NCI-H2196 treated with DMSO at 0.1 percent for 48 hours (cell line): ENCODE results near the gene AKAP6.

Experiments used
- DNase-seq: peaks from one replicate; lab custom pipeline; 2025; ENCODE audit not compliant: unreplicated experiment; lab: John Stamatoyannopoulos, UW

Gene AKAP6

DNA sequence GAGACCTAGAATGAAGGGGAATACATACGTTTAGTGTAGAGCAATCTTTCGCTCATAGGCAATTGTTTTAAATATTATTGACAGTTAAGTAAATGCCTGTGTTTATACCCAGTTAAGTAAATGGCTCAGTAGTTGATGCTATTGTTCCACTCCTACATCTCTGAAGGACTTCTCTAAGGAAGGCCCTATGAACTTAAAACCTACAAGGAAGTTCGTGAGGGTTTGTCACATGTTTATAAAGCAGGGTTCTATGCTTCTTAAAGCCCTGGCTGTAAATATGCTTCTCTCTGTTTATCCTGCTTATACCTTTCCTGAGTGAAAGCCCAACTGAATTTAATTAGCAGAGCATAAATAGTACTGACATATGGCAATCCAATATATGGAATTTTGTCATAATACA lies 327.5 kb downstream of the AKAP6 start:
- no peak for DNase-seq

DNA sequence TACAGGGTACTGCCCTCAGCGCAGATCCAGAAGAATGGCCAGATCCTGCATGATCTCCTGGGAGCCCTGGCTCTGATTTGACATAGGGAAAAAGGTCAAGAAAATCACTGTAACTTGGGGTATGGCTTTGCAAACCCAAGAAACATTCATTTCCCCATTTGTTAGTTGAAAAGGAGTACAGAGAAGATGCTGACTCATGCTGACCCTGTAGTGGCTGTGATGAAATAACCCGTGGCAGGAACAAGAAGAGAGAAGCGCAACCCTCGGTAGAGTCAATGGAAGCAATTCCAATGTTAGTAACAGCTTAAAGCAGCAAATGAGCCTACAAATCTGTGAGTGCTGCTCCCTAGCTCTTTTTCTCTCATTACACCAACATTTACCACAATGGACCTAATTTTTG lies 328.0 kb downstream of the AKAP6 start:
- DNase-seq: no peak

DNA sequence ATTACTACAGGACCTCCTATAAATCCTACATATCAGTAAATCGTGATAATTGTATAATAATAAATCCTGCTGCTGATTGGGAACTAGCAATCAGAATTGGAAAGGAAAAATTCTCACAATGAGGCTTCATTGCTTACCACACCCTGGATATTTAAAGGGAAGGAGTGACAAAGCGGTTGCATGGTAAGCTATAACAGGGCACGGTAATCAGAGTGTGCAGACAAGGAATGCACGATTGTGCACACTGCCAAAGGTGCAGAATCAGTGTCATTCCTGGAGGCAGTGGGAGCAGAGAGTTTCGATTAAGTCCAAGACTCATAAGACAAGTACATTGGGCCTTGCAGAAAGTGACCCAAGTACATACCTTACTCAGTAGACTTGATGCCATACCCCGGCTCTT lies 332.1 kb downstream of the AKAP6 start:
- no peak for DNase-seq

DNA sequence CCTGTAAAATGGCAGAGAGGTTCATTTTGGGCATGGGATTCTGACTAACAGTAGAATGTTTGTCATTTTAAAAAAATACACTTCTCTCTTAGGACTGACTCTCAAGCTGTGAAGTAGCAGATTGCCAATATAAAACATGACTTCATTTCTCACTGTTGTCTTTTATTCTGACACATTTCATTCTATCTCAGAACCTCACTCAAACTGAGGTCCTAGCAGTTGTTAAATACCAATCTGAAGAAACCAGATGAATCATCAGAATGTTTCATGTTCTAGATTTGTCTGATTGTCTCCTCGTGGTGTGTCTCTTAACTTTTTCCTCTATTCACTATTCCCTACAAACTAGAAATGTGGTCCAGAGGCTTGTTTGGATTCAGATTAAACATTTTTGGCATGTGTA lies 333.1 kb downstream of the AKAP6 start:
- no peak for DNase-seq

DNA sequence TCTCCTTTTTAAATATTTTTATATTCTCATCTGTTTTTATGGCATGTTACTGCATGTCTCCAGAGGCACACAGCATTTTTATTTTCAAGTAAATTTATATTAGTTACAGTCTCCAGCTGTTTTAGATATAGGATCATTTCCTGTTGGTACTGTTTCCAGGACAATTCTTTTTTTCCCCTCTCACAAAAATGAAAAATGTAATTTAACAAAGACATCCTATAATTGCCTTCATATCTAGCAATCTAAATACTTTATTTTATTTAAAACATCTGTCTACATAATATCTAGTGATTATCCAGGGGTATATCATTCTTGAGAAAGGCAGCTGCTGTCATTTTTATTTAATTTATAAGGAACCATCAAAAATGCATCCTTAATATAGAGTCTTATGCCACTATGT lies 337.2 kb downstream of the AKAP6 start:
- DNase-seq: no peak

DNA sequence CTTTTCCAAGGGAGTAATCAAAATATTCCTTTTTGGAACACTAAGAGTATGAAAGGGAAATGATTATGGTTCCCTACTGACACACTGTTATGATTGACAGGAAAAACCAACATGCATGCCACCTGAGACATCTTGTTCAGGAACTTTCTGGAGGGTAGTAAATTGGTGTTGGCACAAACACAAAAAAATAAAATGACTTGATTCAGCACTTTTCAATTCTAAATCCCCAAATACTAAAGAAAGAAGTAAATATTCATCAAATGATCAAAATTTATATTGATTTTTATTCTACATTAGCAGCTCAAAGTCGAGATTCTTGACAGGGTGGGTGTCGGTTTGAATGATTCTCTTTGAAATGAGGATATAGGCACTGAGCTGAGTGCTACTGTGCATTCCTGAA lies 338.2 kb downstream of the AKAP6 start:
- no peak for DNase-seq

DNA sequence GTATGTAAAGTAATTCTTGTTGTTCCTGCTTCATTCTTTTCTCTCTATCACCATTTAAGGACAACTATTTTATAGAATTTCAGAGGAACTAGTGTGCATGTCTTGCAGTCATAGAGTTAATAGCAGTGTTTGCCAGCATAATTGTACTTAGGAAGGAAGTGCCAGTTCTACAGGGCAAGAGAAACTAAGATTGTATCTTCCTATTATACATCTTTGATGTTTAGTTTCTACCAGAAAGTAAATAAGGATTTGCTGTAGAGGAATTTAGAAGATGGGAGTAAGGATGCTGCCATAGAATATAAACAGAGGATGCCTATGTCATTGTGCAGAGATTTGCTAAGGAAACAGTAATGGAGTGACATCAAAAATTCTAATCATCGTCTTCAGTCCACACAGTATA lies 338.7 kb downstream of the AKAP6 start:
- DNase-seq: no peak

DNA sequence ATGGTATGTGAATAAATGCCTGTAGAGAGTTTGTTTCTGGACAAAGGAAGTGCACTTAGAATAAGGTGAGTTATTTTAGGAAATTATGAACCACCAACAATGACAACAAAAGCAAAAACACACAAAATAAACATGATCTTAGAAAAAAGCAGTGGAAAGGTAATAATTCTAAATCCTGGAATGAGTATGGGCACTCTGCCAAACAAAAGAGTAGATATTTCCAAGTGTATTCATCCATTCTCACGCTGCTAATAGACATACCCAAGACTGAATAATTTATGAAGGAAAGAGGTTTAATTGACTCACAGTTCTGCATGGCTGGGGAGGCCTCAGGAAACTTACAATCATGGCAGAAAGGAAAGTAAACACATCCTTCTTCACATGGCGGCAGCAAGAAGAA lies 340.3 kb downstream of the AKAP6 start:
- no peak for DNase-seq

DNA sequence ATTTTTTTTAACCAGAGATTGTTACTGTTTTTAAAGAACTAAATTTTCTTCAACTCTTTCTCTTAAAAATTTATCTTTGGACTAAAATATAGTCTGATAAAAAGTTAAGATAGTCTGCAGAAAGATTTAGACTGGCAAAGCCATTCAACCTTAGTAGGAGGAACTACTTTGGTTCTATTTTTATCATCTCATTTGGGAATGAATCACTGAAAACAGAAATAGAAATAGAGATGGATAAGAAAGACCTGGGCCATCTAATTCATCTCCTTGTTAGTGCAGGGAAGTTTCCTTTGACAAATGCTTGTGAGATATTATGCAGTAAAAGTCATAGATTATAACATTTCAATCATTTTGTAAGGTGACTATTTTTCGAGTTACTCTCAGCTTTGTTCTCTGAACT lies 346.3 kb downstream of the AKAP6 start:
- no peak for DNase-seq

DNA sequence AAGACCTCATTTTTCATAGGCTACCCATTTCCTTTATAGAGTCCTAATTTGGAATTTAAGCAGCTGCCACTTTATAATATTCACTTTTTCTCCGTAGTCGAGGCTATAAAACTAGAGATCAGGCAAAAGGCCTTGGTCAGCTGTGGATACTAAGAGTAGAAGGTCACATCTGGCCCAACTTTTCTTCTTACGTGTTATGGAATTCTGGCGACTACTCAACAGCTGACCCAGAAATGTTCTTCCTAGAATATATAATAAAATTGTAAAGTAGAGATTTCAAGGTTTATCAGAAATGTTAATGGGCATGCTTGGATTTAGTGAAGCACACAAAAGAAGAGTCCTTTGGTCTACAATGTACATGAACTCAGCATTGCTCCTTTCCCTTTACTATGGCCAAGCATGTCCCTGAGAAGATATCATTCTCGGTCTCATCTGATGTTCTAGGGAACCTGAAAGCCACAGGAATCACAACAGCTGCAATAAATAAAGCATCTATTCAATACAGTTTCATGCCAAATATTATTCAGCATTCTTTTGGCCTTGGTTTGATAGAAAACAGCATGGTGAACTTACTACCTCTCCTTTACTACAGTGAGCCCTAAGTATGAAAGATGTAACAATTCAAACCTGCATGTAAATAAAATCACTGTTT lies 348.2 kb downstream of the AKAP6 start:
- DNase-seq: no peak

DNA sequence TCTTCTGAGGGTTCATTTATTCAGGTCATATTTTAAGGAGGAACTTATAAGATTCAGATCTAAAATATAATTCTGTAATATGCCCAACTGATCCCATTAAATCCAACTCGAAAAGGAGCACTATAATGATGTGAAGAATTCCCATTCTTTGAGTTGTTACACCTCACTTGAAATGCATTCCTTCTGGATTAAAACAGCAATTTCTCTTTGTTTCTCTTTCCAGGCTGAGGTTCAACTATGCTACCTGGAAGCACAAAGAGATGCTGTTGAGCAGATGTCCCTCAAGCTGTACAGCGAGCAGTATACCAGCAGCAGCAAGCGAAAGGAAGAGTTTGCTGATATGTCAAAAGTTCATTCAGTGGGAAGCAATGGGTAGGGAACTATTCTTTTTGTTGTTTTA lies 349.0 kb downstream of the AKAP6 start:
- DNase-seq: no peak

DNA sequence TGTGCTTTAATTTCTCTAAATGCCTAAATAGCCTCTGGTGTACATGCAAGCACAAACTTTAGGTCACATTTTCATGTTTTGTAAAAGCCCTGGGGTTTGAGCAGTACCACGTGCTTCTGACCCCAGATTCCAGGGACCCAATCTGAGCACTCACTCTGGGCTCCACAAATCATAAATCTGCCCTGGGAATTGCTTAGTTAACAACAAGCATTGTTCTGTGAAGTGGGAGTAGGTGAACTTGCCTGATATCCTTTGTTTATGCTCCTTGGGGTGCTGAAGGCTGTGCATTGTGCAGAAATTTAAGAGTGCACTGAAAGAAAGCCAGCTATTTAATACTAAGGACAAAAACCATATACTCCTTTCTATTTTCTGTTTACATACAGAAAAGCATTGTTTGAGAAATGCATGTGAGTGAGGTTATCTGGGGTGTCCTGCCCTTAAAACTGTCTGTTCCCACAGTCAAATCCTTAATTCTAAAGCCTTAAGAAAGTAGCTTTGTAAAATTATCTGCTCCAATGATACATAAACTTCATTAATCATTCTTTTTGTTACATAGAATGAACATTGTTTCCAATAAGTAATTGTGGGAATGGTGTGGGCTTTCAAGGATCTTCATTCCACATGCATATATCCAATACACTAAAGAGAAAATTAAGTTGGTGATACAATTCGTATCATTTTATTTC lies 351.0 kb downstream of the AKAP6 start:
- DNase-seq: no peak

DNA sequence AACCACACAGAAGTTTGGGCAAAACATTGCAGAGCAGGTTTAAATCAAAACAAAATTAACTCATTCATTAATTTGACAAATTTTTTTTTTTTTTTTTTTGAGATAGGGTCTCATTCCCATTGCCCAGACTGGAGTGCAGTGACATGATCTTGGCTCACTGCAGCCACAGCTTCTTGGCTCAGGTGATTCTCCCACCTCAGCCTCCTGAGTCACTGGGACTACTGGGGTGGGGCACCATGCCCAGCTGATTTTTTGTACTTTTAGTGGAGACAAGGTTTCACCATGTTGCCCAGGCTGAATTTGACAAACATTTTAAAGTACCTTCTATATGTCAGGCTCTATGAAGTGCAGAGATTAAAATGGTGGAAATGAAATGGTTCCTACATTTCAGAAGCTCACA lies 352.5 kb downstream of the AKAP6 start:
- DNase-seq: no peak

DNA sequence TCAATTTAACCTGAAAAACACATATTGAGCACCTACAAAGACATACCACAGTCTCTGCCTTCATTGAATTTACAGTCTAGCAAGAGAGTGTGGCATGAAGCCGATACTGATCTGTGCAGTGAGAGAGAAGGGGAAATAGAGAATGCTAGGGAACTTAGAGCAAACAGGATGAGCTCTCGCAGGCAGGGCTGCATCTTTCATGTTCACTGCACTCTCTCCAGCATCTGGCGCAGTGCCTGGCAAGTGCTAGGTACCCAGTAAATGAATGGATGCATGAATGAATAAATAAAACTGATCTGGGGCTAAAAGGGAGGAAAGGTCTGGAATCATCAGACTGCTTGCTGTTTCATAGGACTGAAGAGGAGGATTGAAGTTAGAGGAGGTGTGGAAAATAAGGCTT lies 353.1 kb downstream of the AKAP6 start:
- DNase-seq: no peak

DNA sequence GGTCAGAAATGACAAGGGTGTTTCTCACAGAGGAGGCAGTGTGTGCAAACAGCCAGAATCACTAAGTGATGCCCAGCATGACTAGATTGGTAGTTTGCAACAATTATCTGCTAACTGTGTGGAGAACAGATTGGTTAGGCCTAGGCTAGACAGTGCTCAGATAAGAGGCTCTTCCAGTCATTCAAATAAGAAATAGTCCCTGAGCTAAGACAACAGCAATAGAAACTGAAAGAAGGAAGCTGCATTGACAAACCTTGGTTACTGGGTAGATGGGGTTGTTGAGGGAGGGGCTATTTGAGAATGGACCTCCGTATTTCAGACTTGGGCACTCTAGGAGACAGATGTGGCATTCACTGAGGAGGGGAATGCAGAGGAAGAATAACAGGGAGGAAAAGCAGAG lies 354.6 kb downstream of the AKAP6 start:
- no peak for DNase-seq

DNA sequence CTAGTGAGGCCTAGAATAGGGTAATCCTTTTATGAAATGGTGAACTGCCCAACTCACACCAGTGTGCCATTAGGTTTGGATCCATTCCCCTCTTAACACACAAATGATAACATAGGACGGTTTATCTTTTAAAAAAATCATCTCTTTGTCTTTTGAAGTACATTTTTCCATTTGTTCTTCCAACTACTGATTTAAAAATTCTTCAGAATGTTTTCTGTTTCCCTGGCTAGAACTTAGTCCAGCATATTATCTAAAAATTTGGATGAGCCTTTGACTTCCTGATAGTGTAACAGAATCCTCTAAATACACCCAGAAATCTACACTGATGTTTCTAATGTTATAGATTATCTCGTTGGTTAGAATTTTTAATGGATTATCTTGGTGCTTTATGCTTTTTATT lies 359.8 kb downstream of the AKAP6 start:
- DNase-seq: no peak

DNA sequence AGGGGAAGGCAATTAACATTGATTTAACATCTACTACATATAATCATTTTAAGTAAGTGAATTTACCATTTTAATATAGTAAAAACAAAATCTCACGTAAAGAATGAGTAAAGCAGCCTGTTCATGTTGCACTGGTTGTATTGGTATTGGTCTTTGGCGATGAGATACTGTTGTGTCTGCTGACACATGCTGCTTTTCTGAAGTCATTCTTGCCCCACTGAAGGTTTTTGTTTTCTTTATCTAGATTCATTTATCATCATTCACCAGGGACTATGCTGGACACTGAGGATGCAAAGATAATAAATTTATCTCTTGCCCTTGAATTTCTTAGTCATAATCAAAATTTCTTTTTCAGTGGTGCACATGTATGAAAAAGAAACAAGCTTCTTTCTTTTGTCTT lies 363.3 kb downstream of the AKAP6 start:
- DNase-seq: no peak

DNA sequence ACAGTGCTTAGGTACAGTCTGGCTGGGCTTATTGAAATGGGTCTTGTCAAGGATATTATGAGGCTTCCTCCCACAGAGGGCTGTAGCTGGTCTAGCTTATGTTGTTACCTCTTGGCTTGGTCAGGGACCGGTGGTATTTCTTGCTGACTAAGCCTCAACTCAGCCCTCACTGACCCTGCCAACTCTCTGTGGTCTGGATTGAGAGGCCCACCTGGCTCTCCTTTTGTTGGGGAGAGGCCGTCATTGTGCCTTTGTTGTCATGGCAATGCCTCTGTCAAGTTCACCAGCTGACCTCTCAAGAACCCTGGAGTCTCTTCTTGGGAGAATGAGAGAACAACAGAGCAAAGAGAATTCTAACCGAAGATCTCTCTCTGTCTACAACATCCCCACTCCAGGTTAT lies 364.0 kb downstream of the AKAP6 start:
- peak; percentile 45 for DNase-seq

DNA sequence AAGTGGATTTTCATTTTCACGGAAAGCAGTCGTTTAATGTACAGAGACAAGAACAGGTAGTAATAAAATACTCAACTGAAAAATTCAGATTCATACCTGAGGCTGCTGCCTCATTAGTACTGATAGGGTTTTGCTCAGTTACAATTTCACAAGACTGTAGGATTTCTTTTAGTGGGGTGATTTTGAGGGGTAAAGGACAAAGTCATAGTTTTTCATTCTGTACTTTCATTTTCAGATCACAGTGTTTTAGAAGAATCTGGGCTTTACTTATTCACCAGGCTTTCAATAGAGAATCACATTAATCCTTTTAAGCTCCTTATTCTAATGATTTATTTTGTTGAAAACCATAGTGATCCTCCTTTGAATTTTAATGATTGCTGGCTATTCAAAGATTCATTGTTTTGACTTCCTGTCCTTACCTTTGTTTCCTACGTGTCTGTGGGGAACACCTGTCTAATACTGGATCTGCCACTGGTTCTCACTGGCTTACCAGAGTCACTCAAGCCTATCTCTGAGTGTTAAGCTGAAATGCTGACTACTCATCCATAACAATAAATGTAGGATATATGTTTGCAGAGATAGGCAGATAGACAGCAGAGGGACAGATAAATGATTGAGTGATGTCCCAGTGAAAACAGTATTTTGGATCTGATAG lies 365.8 kb downstream of the AKAP6 start:
- no peak for DNase-seq

DNA sequence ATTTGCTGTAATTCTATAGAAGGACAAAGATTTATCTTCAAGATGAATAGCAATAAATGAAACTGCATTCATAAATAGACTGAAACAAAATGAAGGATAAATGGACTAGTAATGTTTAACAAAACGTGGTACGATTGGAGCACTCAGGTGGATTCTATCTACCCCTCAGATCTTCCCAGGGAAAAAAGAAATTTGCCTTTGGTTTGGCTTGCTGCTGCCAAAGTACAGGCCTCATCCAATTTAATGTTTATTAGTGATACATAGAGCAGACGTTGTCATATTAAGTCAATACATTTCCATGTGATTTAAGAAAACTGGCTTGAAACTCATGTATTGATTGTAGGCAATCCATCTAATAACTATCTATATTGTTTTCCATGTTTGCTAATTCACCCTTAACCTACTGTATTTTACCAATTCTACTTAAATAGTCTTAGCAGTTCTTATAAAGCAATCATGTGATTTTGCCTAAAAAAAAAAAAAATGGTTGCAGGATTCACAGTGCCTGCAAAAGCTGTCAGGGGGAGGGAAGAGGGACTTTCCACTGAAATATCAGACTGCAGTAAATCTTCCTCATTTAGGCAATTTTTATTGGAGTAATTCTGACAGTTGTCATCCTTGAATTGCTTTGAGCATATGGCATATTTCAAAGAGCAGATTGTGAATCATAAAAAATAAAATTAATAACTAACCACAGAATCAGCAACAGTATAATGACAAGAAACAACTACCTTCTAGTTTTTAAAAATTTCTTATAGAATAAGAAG lies 367.4 kb downstream of the AKAP6 start:
- no peak for DNase-seq

DNA sequence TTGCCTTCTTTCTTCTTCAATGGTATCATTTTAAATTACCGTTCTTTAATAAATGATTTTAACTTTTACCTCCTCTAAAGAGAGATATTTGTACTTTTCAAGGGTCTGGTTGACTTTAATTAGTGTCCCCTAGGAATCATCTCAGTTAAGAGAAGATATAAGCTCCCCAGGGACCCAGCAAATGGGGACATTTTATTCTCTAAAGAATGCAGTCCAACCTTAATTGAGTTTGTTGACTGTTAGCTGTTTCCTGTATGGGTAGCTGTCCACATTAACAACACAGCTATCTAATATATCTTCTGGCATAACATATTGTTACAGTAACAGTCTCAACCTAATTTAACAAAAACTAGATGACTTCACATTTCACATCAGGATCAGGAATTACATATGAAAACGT lies 368.0 kb downstream of the AKAP6 start:
- no peak for DNase-seq

DNA sequence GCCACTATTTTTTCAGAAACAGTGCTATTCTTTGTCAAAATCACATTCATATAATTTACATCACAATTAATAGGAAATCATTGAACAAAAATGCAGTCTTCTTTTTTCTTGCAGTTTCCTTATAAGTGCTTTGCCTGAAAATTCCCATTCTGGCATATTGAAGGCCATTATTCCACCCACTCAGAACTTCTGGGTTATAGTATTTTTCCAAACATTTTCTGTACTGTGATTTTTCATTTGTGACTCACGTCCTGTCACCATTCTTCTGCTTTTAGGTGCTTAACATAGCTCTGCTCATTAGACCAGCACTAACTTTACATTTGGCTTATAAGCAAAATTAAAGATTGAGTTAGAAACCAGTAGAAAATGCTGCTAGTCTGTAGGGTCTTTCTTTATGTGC lies 368.6 kb downstream of the AKAP6 start:
- DNase-seq: no peak
